ENCODE data around the gene KLHL13. TPM values are rescaled to one million over a fixed set of nuclear protein-coding genes. Genes with fewer than 3 reads are reported as not detected.
"Not testable (repeated sequence)": the region's sequence is repeated elsewhere in the genome, so short reads cannot be mapped to it uniquely, and the experiment has no call there.

The KLHL13 gene
- polyA plus RNA-seq, 1 donor = 54.8 TPM

DNA sequence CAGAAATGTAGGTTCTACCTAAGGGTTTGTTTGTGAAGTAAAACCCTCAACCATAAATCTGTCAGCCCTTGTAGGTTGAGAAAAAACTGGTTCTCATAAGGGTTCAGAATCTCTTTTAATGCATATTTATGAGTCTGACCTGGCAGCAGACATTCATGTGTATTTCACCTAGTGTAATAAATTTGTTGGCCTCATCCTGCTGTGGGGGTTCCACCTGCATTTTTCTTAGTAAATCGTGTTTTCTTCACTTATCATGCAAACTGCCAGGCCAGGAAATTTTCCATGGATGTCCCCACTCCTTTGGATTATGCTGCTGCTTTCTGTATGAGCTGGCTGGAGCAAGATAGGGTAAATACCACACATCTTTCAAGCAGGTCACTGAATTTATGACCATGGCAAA is 42.4 kb downstream of the KLHL13 start:
- DNase-seq = no peak

DNA sequence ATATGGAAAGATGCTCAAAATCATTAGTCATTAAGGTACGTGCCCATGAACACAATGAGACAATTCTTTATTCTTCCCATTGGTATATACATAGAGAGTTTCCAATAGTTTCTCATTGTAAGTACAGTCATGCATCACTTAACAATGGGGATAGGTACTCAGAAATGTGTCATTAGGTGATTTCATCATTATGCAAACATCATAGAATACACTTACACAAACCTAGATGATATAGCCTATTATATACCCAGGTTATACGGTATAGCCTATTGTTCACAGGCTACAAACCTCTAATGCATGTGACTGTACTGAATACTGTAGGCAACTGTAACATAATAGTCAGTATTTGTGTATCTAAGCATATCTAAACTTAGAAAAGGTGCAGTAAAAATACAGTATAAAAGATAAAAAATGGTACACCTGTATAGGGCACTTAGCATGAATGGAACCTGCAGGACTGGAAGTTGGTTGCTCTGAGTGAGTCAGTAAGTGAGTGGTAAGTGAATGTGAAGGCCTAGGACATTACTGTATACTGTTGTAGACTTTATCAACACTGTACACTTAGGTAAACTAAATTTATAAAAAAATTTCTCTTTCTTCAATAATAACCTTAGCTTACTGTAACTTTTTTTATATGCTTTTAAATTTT is 49.6 kb downstream of the KLHL13 start:
- DNase-seq = no peak

- no peak for DNase-seq
These were observed 53.6 kb downstream of the KLHL13 start for GRCh38 chrX:118062817-118063615.

- no peak for DNase-seq
These were observed 54.4 kb downstream of the KLHL13 start for GRCh38 chrX:118062048-118062789.

DNA sequence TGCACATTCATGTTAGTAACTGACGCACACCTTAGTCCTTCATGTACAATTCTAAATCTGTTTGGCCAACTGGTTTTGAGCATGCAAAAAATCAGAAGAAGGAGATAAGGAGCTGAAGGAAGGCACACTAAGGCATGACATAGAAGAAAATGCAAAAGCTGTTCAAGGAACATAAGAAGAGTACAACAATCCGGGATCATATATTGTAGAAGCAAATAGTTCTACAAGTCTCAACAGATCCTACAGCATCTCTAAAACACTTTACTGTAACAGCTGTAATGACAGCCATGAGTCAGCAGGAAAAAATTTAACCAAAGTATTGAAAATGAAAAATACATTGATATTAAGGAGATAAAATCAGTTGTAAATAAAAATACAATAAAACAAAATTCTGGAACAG is 57.7 kb downstream of the KLHL13 start:
- DNase-seq = no peak

GRCh38 chrX:118056870-118057269 is 59.7 kb downstream of the KLHL13 start:
- DNase-seq = no peak

- no peak for DNase-seq
These were observed 66.9 kb downstream of the KLHL13 start for GRCh38 chrX:118049713-118050112.

DNA sequence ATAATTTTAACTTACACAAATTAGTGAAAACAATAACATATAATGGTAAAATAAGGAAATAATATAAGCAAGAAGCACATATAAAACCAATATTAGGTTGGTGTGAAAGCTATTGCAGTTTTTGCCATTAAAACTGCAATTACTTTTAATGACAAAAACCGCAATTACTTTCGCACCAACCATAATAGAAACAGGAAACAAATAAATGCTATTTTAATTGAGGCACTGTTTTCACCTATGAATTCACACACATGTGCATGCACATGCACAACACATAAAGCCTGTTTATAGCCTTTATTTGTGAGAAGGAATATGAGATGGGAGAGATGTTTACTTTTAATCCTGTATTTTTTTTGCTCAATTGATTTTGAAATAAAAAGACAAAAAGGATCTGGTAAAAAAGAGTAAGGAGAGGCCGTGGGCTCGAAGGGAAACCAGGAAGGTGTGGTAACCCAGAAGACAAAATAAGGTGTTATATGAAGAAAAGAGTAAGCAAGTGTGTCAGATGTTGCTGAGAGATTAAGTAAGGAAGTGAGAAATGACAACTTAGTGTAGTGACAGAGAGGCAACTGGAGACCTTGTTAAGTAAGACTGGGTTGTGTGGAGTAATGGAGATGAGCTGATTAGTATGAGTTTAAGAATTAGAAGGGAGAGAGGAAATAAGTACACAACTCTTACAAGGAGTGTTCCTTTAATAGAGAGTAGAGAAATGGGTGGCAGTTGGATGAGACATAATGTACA is 69.0 kb downstream of the KLHL13 start:
- no peak for DNase-seq

DNA sequence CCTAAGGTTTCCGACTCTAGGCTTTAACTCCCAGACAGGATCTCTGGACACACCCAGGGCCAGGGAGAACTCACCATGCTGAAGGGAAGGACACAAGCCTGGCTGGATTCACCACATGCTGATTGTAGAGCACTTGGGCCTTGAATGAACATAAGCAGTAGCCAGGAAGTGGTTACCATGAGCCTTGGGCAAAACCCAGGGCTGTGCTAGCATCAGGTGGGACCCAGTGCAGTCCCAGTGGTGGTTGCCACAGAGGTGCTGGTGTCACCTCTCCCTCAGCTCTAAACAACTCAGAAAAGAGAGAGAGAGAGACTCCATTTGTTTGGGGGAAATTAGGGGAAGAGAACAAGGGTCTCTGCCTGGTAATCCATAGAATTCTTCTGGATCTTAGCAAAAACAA is 77.0 kb downstream of the KLHL13 start:
- no peak for DNase-seq

DNA sequence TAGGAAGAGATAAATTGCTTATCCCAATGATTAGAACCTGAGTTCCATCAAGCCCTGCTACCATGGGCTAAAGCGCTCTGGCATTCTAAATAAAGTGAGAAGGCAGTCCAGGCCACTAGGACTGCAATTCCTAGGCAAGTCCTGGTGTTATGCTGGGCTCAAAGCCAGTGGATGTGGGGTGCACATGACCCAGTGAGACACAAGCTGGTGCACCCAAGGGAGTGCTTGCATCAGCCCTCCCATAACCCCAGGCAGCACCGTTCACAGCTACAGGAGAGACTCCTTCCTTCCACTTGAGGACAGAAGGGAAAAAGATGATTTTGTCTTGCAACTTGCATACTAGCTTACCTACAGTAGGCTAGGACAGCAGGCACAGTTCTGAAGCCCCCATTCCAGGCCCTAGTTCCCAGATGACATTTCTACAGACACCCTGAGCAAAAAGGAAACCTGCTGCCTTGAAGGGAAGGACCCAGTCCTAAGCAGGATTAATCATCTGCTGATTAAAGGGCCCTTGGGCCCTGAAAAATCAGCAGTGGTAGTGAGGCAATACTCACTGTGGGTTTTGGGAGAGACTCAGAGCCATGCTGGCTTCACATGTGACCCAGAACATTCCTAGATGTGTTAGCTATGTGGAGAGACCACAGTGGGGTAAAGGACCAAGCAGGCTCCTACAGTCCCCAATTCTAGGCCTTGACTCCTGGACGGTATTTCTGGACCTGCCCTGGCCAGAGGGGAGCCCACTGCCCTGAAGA is 77.8 kb downstream of the KLHL13 start:
- no peak for DNase-seq

GRCh38 chrX:118026631-118027030 is 90.0 kb downstream of the KLHL13 start:
- no peak for DNase-seq

GRCh38 chrX:118025226-118025625 is 91.4 kb downstream of the KLHL13 start:
- no peak for DNase-seq

DNA sequence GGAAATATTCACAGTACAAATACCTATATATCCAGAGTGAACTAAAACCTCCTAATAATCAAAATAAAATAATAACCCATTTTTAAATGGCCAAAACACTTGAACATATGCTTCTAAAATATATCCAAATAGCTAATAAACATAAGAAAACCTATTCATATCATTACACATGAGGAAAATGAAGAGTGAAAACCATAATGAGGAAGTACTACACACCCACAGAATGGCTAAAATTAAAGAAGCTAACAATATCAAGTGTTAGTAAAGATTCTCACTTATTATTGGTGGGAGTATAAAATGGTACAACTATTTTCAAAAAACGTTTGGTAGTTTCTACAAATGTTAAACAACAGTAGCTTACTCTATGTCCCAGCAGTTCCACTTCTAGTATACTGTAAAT is 92.1 kb downstream of the KLHL13 start:
- DNase-seq = no peak

- no peak for DNase-seq
These were observed 93.9 kb downstream of the KLHL13 start for GRCh38 chrX:118022753-118023152.

GRCh38 chrX:118016422-118016821 is 100.2 kb downstream of the KLHL13 start:
- no peak for DNase-seq

DNA sequence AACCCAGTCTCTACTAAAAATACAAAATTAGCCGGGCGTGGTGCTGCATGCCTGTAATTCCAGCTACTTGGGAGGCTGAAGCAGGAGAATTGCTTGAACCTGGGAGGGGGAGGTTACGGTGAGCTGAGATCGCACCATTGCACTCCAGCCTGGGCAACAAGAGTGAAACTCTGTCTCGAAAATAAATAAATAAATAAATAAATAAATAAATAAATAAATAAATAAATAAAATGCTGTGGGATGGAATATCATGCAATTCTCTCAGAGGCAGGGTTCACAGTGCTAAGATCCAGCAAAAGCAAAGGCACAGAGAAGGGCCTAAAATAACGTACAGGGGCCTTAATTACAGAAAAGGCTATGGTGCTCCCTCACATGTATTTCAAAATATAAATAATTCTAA is 114.2 kb downstream of the KLHL13 start:
- DNase-seq = not testable (repeated sequence)

DNA sequence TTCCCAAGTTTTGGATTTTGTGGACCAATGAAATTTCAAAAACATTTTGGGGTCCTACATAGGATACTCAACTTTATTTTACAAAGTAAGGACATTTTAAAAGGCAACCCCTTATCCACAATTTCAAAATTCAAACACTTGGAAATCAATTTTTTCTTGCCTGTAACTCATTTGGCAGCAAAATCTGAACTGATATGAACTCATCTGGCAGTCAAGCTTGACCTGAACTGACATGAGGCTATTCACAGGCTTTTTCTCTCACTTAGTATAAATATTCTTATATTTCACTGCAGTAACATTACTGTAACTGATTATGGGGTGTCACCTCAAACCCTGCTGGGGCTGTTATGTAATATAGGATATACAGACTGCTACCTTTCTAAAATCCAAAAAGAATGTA is 116.1 kb downstream of the KLHL13 start:
- no peak for DNase-seq

GRCh38 chrX:117998171-117998570 is 118.4 kb downstream of the KLHL13 start:
- DNase-seq = no peak

GRCh38 chrX:117996918-117997480 is 119.6 kb downstream of the KLHL13 start:
- DNase-seq = no peak

DNA sequence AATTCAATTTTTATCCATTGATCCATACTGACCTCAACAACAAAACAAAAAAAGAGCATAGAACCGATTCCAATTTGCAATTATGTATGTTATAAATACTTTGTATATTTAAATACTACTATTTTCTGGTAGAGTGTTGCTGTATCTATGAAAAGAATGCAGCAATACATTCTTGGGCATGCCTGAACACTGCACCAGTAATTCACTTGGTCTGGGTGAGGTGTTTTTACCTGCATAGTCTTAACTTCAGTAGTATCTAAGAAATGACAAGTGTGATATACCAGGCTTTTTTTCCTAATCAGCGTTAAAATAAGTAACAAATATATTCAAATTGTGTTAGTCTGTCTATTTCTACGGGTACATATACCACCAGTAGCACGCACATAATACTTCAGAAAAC is 120.2 kb downstream of the KLHL13 start:
- no peak for DNase-seq

DNA sequence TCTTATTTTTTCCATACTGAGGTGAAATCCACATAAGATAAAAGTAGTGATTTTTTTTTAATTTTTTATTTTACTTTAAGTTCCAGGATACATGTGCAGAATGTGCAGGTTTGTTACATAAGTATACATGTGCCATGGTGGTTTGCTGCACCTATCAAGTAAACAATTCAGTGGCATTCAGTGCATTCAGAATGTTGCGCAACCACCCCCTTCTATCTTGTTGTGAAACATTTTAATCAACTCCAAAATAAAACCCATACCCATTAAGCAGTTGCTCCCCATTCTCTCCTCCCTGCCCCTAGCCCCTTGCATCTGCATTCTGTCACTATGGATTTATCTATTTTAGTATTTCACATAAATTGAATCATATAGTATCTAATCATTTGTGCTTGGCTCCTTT is 121.2 kb downstream of the KLHL13 start:
- no peak for DNase-seq

Data from hindlimb muscle (tissue), 1 donor.